Neural cell (in vitro differentiated cells): Measurements from ENCODE around the gene DLEU7. TPM values are rescaled to one million over a fixed set of nuclear protein-coding genes. Genes with fewer than 3 reads are reported as not detected.

Experiments used
- polyA plus RNA-seq: library from polyadenylated mRNA; depleted of rRNA; stranded (reverse); fragments of >200 nt; gene quantifications from 2 replicates; pipeline ENCODE4 v1.2.3, GENCODE V29; 2014
- small RNA-seq, 3 experiments: library from RNA; depleted of rRNA; stranded (forward); fragments of <200 nt; gene quantifications; one replicate each; pipeline ENCODE3, GENCODE V24; 2012

Gene DLEU7
- polyA plus RNA-seq, 1 donor from 2014 or later, result 0.26 TPM

Small RNA genes lying within 50 kb of the gene (small RNA-seq; reads per million reads assigned to genes)
- gene RNA5SP28, result 0.46 to 5.6 (median 0.87) reads per million in 3 experiments

Other genes with a start within 250 kb of the DLEU7 start
- 25.2 and 33.2 TPM in 2 replicates for gene RNASEH2B, start 66.1 kb upstream of the DLEU7 start, polyA plus RNA-seq